ENCODE data around the gene ATXN7L2. TPM values are rescaled to one million over a fixed set of nuclear protein-coding genes. Genes with fewer than 3 reads are reported as not detected.

The ATXN7L2 gene
- total RNA-seq, 2 experiments from 2014 or later, result 11.8 to 13.1 TPM

DNA sequence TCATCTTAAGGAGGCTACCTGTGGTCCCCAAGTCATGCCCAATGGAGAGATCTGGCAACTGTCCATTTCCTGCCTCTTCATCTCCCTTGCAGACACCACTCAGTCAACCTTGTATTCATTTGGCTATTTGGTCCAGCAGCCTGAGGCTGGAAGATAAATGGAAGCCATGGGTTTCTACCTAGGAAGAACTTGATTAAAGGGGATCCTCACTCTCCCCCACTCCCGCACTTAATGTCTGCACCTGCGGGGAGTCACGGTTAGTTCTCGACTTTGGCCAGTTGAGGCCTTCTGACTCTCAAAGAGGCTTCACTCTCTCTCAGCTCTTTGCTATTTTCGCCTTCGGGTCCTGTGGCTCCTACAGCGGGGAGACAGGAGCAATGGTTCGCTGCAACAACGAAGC is 8.4 kb upstream of the ATXN7L2 start:
- H3K4me1 Mint-ChIP-seq (ENCODE audit: low read depth), result peaks cover 5% of the 10 kb centered on the region
- no peak for ATAC-seq (ENCODE audit: poor library complexity)
- intact Hi-C loops (cut with DNase I, micrococcal nuclease), result no loop called here
- peaks cover 32 to 35% of the 10 kb centered on the region in 2 experiments for H3K27me3 ChIP-seq (ENCODE audit: control insufficient read depth in 1 of 2, insufficient read depth in 2 of 2, low read length in 2 of 2)
- H3K4me3 Mint-ChIP-seq, result no peak overlapping the region
- DNase-seq, result no peak
- H3K27ac Mint-ChIP-seq, result no peak overlapping the region
- H3K9me3 ChIP-seq (ENCODE audit: control insufficient read depth in 1 of 2, insufficient read depth in 1 of 2, low read length in 2 of 2), result peaks cover 0 to 6% of the 10 kb centered on the region in 2 experiments
- peaks cover 60% of the 10 kb centered on the region for H3K27me3 Mint-ChIP-seq
- POLR2A ChIA-PET, result no interaction called here
- no peak overlapping the region for H3K4me3 ChIP-seq (ENCODE audit: low read length)
- H3K4me1 ChIP-seq (ENCODE audit: insufficient read depth, low read length), result peaks cover 4% of the 10 kb centered on the region
- no peaks in the 10 kb centered on the region for H3K36me3 ChIP-seq (ENCODE audit: insufficient read depth, low read length)
- H3K36me3 Mint-ChIP-seq (ENCODE audit: low read depth), result no peaks in the 10 kb centered on the region
- no peaks in the 10 kb centered on the region for H3K9me3 Mint-ChIP-seq
- CTCF ChIA-PET, result no interaction called here
- TF ChIP-seq, protein P1, sequence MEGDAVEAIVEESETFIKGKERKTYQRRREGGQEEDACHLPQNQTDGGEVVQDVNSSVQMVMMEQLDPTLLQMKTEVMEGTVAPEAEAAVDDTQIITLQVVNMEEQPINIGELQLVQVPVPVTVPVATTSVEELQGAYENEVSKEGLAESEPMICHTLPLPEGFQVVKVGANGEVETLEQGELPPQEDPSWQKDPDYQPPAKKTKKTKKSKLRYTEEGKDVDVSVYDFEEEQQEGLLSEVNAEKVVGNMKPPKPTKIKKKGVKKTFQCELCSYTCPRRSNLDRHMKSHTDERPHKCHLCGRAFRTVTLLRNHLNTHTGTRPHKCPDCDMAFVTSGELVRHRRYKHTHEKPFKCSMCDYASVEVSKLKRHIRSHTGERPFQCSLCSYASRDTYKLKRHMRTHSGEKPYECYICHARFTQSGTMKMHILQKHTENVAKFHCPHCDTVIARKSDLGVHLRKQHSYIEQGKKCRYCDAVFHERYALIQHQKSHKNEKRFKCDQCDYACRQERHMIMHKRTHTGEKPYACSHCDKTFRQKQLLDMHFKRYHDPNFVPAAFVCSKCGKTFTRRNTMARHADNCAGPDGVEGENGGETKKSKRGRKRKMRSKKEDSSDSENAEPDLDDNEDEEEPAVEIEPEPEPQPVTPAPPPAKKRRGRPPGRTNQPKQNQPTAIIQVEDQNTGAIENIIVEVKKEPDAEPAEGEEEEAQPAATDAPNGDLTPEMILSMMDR (IDR thresholded peaks at IDR 0.05), result no peak
- H3K27ac ChIP-seq (ENCODE audit: low read depth in 1 of 2, low read length in 2 of 2), result no peak overlapping the region

DNA sequence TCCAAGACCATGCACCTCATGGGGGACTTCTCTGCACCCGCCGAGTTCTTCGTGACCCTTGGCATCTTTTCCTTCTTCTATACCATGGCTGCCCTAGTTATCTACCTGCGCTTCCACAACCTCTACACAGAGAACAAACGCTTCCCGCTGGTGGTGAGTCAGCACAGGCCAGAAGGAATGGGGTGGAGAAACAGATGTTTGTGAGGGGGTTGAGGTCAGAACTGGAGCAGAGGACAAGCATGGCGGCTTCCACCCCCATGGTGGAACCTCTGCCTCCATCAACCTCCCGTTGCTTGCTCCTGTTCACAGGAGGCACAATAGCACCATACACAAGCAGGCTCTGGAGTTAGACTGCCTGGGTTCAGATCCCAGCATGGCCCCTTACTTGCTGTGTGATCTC is 6.9 kb upstream of the ATXN7L2 start:
- CTCF ChIA-PET, result no interaction called here
- Histone ChIP-seq H3K4me3 (ENCODE audit: low read length) (no peak overlapping the region), H3K4me1 (ENCODE audit: insufficient read depth, low read length) (peaks cover 4% of the 10 kb centered on the region), H3K9me3 (ENCODE audit: control insufficient read depth in 1 of 2, insufficient read depth in 1 of 2, low read length in 2 of 2) (peaks cover 0 to 6% of the 10 kb centered on the region in 2 experiments), H3K27me3 (ENCODE audit: control insufficient read depth in 1 of 2, insufficient read depth in 2 of 2, low read length in 2 of 2) (peaks cover 18 to 22% of the 10 kb centered on the region in 2 experiments), H3K36me3 (ENCODE audit: insufficient read depth, low read length) (no peaks in the 10 kb centered on the region), H3K27ac (ENCODE audit: low read depth in 1 of 2, low read length in 2 of 2) (no peak overlapping the region)
- peaks cover 5% of the 10 kb centered on the region for H3K4me1 Mint-ChIP-seq (ENCODE audit: low read depth)
- ATAC-seq (ENCODE audit: poor library complexity), result no peak
- H3K27ac Mint-ChIP-seq, result no peak overlapping the region
- no peaks in the 10 kb centered on the region for H3K9me3 Mint-ChIP-seq
- no peaks in the 10 kb centered on the region for H3K36me3 Mint-ChIP-seq (ENCODE audit: low read depth)
- H3K4me3 Mint-ChIP-seq, result no peak overlapping the region
- peaks cover 45% of the 10 kb centered on the region for H3K27me3 Mint-ChIP-seq
- intact Hi-C loops (cut with DNase I, micrococcal nuclease), result no loop called here
- DNase-seq, result peak in 1 of 14 experiments; percentile 5
- TF ChIP-seq, protein P1 (IDR thresholded peaks at IDR 0.05), result no peak
- POLR2A ChIA-PET, result no interaction called here

DNA sequence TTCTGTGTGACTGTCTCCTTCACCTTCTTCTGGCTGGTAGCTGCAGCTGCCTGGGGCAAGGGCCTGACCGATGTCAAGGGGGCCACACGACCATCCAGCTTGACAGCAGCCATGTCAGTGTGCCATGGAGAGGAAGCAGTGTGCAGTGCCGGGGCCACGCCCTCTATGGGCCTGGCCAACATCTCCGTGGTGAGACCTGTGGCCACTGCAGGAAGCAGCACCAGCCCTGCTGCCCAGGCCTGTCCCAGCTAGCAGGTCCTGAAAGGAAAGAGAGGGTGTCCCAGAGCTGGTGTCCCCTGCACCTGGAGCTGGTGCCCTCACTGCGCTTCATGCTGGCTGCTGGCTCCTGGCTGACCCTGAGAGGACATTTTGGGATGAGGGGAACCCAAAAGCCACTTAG is 5.9 kb upstream of the ATXN7L2 start:
- TF ChIP-seq, protein P1 (IDR thresholded peaks at IDR 0.05), result no peak
- Histone ChIP-seq H3K27me3 (ENCODE audit: control insufficient read depth in 1 of 2, insufficient read depth in 2 of 2, low read length in 2 of 2) (peaks cover 12 to 16% of the 10 kb centered on the region in 2 experiments), H3K4me3 (ENCODE audit: low read length) (no peak overlapping the region), H3K36me3 (ENCODE audit: insufficient read depth, low read length) (no peaks in the 10 kb centered on the region), H3K9me3 (ENCODE audit: control insufficient read depth in 1 of 2, insufficient read depth in 1 of 2, low read length in 2 of 2) (peaks cover 0 to 6% of the 10 kb centered on the region in 2 experiments), H3K27ac (ENCODE audit: low read depth in 1 of 2, low read length in 2 of 2) (no peak overlapping the region), H3K4me1 (ENCODE audit: insufficient read depth, low read length) (peaks cover 7% of the 10 kb centered on the region)
- Mint-ChIP-seq H3K4me1 (ENCODE audit: low read depth) (peaks cover 12% of the 10 kb centered on the region), H3K27me3 (peaks cover 35% of the 10 kb centered on the region), H3K27ac (no peak overlapping the region), H3K4me3 (no peak overlapping the region), H3K9me3 (no peaks in the 10 kb centered on the region), H3K36me3 (ENCODE audit: low read depth) (no peaks in the 10 kb centered on the region)
- intact Hi-C loops (cut with DNase I, micrococcal nuclease), result no loop called here
- ATAC-seq (ENCODE audit: poor library complexity) (no peak), DNase-seq (peak in 1 of 14 experiments; percentile 18)
- ChIA-PET POLR2A (no interaction called here), CTCF (no interaction called here)
